Endothelial cell of umbilical vein (primary cell): Measurements from ENCODE around the gene GOLPH3. TPM values are rescaled to one million over a fixed set of nuclear protein-coding genes. Genes with fewer than 3 reads are reported as not detected.

Source experiments
- BruUV-seq: library from RNA; stranded (reverse); fragments of 400-500 nt; replicated peaks from 2 replicates; lab custom pipeline; 2021; lab: Mats Ljungman, UMichigan
- CTCF ChIA-PET: fragments of 300-600, 350-600 bp; sonication (Branson Sonifier 250); formaldehyde crosslinking; loops from one replicate; lab custom pipeline; 2021; ENCODE audit warnings: antibody characterized with exemption, inconsistent platforms; lab: Charles Lee
- POLR2A ChIA-PET: fragments of 300-600, 350-600 bp; sonication (Branson Sonifier 250); formaldehyde crosslinking; loops from one replicate; lab custom pipeline; 2021; ENCODE audit warnings: antibody characterized with exemption, inconsistent platforms; lab: Charles Lee
- DNase-seq: peaks from one replicate; pipeline ENCODE4 v3.0.0-alpha.2; 2011; ENCODE audit warnings: low read depth, low spot score
- FAIRE-seq: peaks from 2 replicates; lab custom pipeline; 2011; peaks lifted over from hg19 to GRCh38; lab: Jason Lieb, UNC
- H2AFZ ChIP-seq: 2 replicates; pipeline ENCODE4 v1.6.0; 2012; ENCODE audit warnings: low read depth, low read length, control low read depth, inconsistent platforms
- H3K27ac ChIP-seq: 2 replicates; pipeline ENCODE4 v1.5.1; 2011; ENCODE audit warnings: low read depth, mild to moderate bottlenecking, control low read depth, low read length, moderate library complexity; ENCODE audit not compliant: insufficient read depth
- H3K27me3 ChIP-seq, 2 experiments: 2 replicates each; pipeline versions ENCODE4 v1.6.0 to v1.6.1; 2011; ENCODE audit warnings: low read length in 2 of 2, mixed read lengths in 1 of 2; ENCODE audit not compliant: control insufficient read depth in 2 of 2, insufficient read depth in 2 of 2
- H3K36me3 ChIP-seq, 2 experiments: 2 replicates in 1 of 2; 3 replicates in 1 of 2; pipeline ENCODE4 v1.5.1; 2011; ENCODE audit warnings: low read length in 2 of 2, mild to moderate bottlenecking in 1 of 2, moderate library complexity in 1 of 2; ENCODE audit not compliant: control insufficient read depth in 2 of 2, insufficient read depth in 2 of 2; ENCODE audit errors: extremely low read depth in 1 of 2
- H3K4me1 ChIP-seq: 3 replicates; pipeline ENCODE4 v1.5.1; 2011; ENCODE audit warnings: mild to moderate bottlenecking, low read length; ENCODE audit not compliant: control insufficient read depth, insufficient read depth; ENCODE audit errors: extremely low read depth
- H3K4me2 ChIP-seq: 2 replicates; pipeline ENCODE4 v1.6.1; 2011; ENCODE audit warnings: low read length, control low read depth, mixed read lengths; ENCODE audit not compliant: insufficient read depth
- H3K4me3 ChIP-seq, 3 experiments: fragments of 200-600 bp in 1 of 3; sonication (generic), shearing (Covaris generic) in 1 of 3; replicated peaks in 1 of 3; 2 replicates each; pipeline ENCODE4 v1.5.1; 2011 to 2016; ENCODE audit warnings: control low read depth in 3 of 3, low read length in 3 of 3, mild to moderate bottlenecking in 2 of 3, inconsistent platforms in 1 of 3, low read depth in 1 of 3, moderate library complexity in 1 of 3; ENCODE audit not compliant: insufficient read depth in 1 of 3
- H3K79me2 ChIP-seq: 2 replicates; pipeline ENCODE4 v1.6.0; 2012; ENCODE audit warnings: low read length, inconsistent platforms; ENCODE audit not compliant: control insufficient read depth, insufficient read depth
- H3K9ac ChIP-seq: replicated peaks from 2 replicates; pipeline ENCODE3; 2011; ENCODE audit warnings: low read length, control low read depth; ENCODE audit not compliant: insufficient read depth; ENCODE audit errors: extremely low read depth
- H3K9me1 ChIP-seq: replicated peaks from 3 replicates; pipeline ENCODE4 v1.6.0; 2011; ENCODE audit warnings: mild to moderate bottlenecking, low read length; ENCODE audit not compliant: control insufficient read depth, insufficient read depth; ENCODE audit errors: extremely low read depth
- H3K9me3 ChIP-seq: replicated peaks from 2 replicates; pipeline ENCODE4 v1.5.1; 2012; ENCODE audit warnings: low read length, inconsistent platforms; ENCODE audit not compliant: control insufficient read depth, insufficient read depth
- H4K20me1 ChIP-seq: replicated peaks from 2 replicates; pipeline ENCODE3; 2011; ENCODE audit warnings: mild to moderate bottlenecking, low read length; ENCODE audit not compliant: control insufficient read depth, insufficient read depth; ENCODE audit errors: extremely low read depth
- EZH2 ChIP-seq: IDR thresholded peaks from 2 replicates; pipeline ENCODE4 v1.6.1; 2012; ENCODE audit warnings: borderline replicate concordance, low read depth, mild to moderate bottlenecking, moderate library complexity, low read length, inconsistent platforms; ENCODE audit not compliant: severe bottlenecking
- FOS ChIP-seq: IDR thresholded peaks from 2 replicates; pipeline ENCODE4 v1.6.1; 2011; ENCODE audit warnings: mild to moderate bottlenecking, low read length, moderate library complexity, borderline replicate concordance; ENCODE audit not compliant: insufficient read depth
- GATA2 ChIP-seq: IDR thresholded peaks from 2 replicates; pipeline ENCODE4 v1.7.0; 2011; ENCODE audit warnings: low read depth, mild to moderate bottlenecking, moderate library complexity, mixed read lengths, low read length; ENCODE audit not compliant: insufficient read length, insufficient read depth
- JUN ChIP-seq: IDR thresholded peaks from 2 replicates; pipeline ENCODE4 v1.6.1; 2011; ENCODE audit warnings: borderline replicate concordance, low read depth; ENCODE audit not compliant: insufficient read length, insufficient read depth
- MYC ChIP-seq: IDR thresholded peaks from one replicate; pipeline ENCODE4 v1.6.1; 2011; ENCODE audit warnings: mild to moderate bottlenecking, low read depth, low read length
- POLR2A ChIP-seq: IDR thresholded peaks from 2 replicates; pipeline ENCODE4 v1.6.1; 2012; ENCODE audit warnings: low read depth, mild to moderate bottlenecking, control low read depth, low read length
- POLR2AphosphoS5 ChIP-seq: IDR thresholded peaks from 2 replicates; pipeline ENCODE4 v1.6.1; 2012; ENCODE audit warnings: low read depth, mild to moderate bottlenecking, control low read depth, low read length, moderate library complexity; ENCODE audit not compliant: insufficient read depth
- dilution Hi-C: fragments of 300-500 bp; cut with MboI; formaldehyde crosslinking; loops from one replicate; pipeline ENCODE4 v1.15.0; 2019; ENCODE audit warnings: low sequenced_read_pairs; ENCODE audit not compliant: extremely low pct_ligation_motif_present
- intact Hi-C: fragments of 100-400 bp; cut with micrococcal nuclease; formaldehyde crosslinking; loops from one replicate; pipeline ENCODE4 v1.10.0; 2022
- polyA plus RNA-seq, 4 experiments: library from polyadenylated mRNA; depleted of rRNA in 3 of 4; stranded (reverse) in 3 of 4; unstranded in 1 of 4; fragments of >200 nt; gene quantifications; 2 replicates each; pipeline versions ENCODE4 v1.2.1 to v1.2.3, GENCODE V29; 2011 to 2012; ENCODE audit warnings: missing spikeins in 1 of 4
- total RNA-seq: library from RNA; stranded (reverse); gene quantifications from 2 replicates; pipeline ENCODE4 v1.2.3, GENCODE V29; 2021
- TF ChIP-seq, protein P1 (sequence below), 2 donors: IDR thresholded peaks; 1 replicate in 1 of 2; 2 replicates in 1 of 2; pipeline ENCODE4 v1.5.1; 2011; ENCODE audit warnings: low read length in 2 of 2, mild to moderate bottlenecking in 2 of 2, moderate library complexity in 2 of 2, control low read depth in 1 of 2, inconsistent platforms in 1 of 2, low read depth in 1 of 2; ENCODE audit not compliant: insufficient read depth in 1 of 2; ENCODE audit errors: extremely low read depth in 1 of 2
- TF ChIP-seq, protein P2 (sequence below): IDR thresholded peaks from 2 replicates; pipeline ENCODE4 v1.6.1; 2011; ENCODE audit not compliant: insufficient read depth, insufficient read length

Gene GOLPH3
- total and polyA plus RNA-seq, 2 donors (not counting 3 experiments of a cell fraction or from before 2014, with no cell fraction given) = 38.1 to 70.2 TPM

DNA sequence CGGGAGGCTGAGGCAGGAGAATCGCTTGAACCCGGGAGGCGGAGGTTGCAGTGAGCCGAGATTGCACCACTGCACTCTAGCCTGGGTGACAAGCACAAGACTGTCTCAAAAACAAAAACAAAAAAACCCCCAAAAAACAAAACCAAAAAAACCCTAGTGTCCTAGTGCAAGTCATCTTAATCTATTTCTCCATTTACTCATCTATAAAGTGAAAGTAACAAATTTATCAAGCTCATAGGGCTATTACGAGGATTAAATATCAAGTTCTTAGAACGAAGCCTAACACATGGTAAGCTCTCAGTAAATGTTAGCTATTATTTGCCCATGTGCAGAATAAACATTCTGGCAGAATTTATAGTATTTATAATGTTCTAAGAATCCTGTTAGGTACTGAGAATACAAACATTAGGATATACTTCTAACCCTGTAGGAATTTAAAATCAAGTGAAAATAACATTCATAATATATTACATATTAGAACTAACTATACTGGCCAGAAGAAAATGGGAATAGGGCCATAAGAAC lies 45.0 kb downstream of the GOLPH3 start:
- H3K9ac ChIP-seq = no peak overlapping the region
- no peaks in the 10 kb centered on the region for H3K27me3 ChIP-seq
- POLR2A ChIA-PET = no interaction called here
- H2AFZ ChIP-seq = no peak overlapping the region
- dilution Hi-C loops (no loop called here), intact Hi-C loops (no loop called here)
- no peak overlapping the region for H3K4me3 ChIP-seq
- no peak overlapping the region for H3K4me2 ChIP-seq
- peaks cover 67% of the 10 kb centered on the region for H3K79me2 ChIP-seq
- TF ChIP-seq GATA2 (no peak), POLR2A (no peak), JUN (no peak), MYC (no peak), EZH2 (no peak), POLR2AphosphoS5 (no peak), FOS (no peak)
- TF ChIP-seq, protein P1, sequence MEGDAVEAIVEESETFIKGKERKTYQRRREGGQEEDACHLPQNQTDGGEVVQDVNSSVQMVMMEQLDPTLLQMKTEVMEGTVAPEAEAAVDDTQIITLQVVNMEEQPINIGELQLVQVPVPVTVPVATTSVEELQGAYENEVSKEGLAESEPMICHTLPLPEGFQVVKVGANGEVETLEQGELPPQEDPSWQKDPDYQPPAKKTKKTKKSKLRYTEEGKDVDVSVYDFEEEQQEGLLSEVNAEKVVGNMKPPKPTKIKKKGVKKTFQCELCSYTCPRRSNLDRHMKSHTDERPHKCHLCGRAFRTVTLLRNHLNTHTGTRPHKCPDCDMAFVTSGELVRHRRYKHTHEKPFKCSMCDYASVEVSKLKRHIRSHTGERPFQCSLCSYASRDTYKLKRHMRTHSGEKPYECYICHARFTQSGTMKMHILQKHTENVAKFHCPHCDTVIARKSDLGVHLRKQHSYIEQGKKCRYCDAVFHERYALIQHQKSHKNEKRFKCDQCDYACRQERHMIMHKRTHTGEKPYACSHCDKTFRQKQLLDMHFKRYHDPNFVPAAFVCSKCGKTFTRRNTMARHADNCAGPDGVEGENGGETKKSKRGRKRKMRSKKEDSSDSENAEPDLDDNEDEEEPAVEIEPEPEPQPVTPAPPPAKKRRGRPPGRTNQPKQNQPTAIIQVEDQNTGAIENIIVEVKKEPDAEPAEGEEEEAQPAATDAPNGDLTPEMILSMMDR (IDR thresholded peaks at IDR 0.05; ENCODE audit: extremely low read depth in 1 of 2, insufficient read depth in 1 of 2, low read depth in 1 of 2, low read length in 2 of 2) = no peak
- TF ChIP-seq, protein P2, sequence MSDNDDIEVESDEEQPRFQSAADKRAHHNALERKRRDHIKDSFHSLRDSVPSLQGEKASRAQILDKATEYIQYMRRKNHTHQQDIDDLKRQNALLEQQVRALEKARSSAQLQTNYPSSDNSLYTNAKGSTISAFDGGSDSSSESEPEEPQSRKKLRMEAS = no peak
- H4K20me1 ChIP-seq = peaks cover 11% of the 10 kb centered on the region
- H3K9me3 ChIP-seq = no peaks in the 10 kb centered on the region
- no peak overlapping the region for H3K27ac ChIP-seq
- FAIRE-seq (no peak), DNase-seq (no peak)
- peaks cover 3 to 11% of the 10 kb centered on the region in 2 experiments for H3K36me3 ChIP-seq
- no peaks in the 10 kb centered on the region for H3K4me1 ChIP-seq
- CTCF ChIA-PET = interaction anchor here (0.9 kb wide), 1 partner anchor 8 kb away, joined by 3 read pairs; no protein-coding TSS in a partner anchor
- H3K9me1 ChIP-seq = no peaks in the 10 kb centered on the region
- BruUV-seq = no TSS peak
